Colonic mucosa (tissue), 4 donors: ENCODE data around the gene ARHGAP15. TPM values are rescaled to one million over a fixed set of nuclear protein-coding genes. Genes with fewer than 3 reads are reported as not detected.

ENCODE experiments used
- DNase-seq: peaks from one replicate; pipeline ENCODE4 v3.0.0-alpha.2; 2020
- H3K27ac ChIP-seq: fragments of 200-600 bp; one replicate; pipeline ENCODE4 v1.8.0; 2021
- H3K27me3 ChIP-seq: fragments of 200-600 bp; one replicate; pipeline ENCODE4 v1.8.0; 2021
- H3K36me3 ChIP-seq: fragments of 200-600 bp; one replicate; pipeline ENCODE4 v1.8.0; 2021
- H3K4me1 ChIP-seq: fragments of 200-600 bp; one replicate; pipeline ENCODE4 v1.8.0; 2021; ENCODE audit warnings: mild to moderate bottlenecking
- H3K4me3 ChIP-seq: fragments of 200-600 bp; one replicate; pipeline ENCODE4 v1.8.0; 2021
- H3K9ac ChIP-seq, 2 donors: one replicate each; pipeline ENCODE4 v1.7.0; 2013; ENCODE audit warnings: control low read depth in 2 of 2, low read depth in 2 of 2, low read length in 2 of 2
- H3K9me3 ChIP-seq: fragments of 200-600 bp; one replicate; pipeline ENCODE4 v1.8.0; 2021
- intact Hi-C: fragments of 100-400 bp; cut with DNase I; formaldehyde crosslinking; loops from one replicate; pipeline ENCODE4 v1.14.1; 2022
- total RNA-seq, 2 donors: library from RNA; stranded (reverse); fragmentation: NEBNext Ultra II Directional in 1 of 2; extraction: Animal tissue kit (Norgen Biotek cat#: 25700) in 1 of 2; gene quantifications; one replicate each; pipeline ENCODE4 v1.2.1, GENCODE V29; 2021
- TF ChIP-seq, protein P1 (sequence below): fragments of 200-600 bp; IDR thresholded peaks from one replicate; pipeline ENCODE4 v1.8.0; 2022; ENCODE audit warnings: antibody characterized with exemption, mild to moderate bottlenecking
- donor health status: healthy.
- donor health status: DM: no; HTN: no; CAD: no.
- donor health status: DM: no; HTN: no; CAD: no.

Gene ARHGAP15
- total RNA-seq, 2 donors from 2014 or later: 1.6 to 3.7 TPM

DNA sequence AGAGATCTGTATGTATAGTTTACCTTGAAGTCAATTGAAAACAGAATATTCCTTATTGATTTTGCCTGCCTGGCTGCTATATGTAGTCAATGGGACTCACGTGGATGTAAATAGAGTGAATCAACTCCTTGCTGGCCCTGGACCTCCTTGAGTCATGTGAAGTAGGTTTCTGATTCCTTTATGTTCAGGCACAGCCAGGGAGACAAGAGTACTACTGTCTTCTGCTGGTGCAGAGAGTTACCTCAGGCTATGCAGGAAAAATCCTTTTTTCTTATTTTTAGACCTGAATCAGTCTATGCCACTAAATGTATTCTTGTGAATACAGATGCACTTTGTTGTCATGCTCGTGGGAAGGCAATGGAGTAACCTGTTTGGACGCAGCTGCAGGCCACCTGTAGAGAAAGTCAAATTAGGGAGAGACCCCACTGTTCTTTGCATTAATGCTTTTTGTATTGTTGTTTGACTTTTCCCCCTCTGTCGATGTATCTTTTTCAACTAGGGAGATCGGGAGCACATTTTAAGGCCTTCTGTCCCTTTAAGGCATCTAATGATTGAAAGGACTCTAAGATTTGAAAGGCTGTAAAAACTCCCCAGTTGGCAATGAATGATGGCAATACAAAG lies 473.9 kb downstream of the ARHGAP15 start:
- Histone ChIP-seq H3K36me3 (no peaks in the 10 kb centered on the region), H3K4me1 (no peaks in the 10 kb centered on the region), H3K27me3 (no peaks in the 10 kb centered on the region), H3K27ac (no peak overlapping the region), H3K4me3 (no peak overlapping the region), H3K9me3 (no peaks in the 10 kb centered on the region), H3K9ac (no peak overlapping the region)
- no peak for DNase-seq
- TF ChIP-seq, protein P1, sequence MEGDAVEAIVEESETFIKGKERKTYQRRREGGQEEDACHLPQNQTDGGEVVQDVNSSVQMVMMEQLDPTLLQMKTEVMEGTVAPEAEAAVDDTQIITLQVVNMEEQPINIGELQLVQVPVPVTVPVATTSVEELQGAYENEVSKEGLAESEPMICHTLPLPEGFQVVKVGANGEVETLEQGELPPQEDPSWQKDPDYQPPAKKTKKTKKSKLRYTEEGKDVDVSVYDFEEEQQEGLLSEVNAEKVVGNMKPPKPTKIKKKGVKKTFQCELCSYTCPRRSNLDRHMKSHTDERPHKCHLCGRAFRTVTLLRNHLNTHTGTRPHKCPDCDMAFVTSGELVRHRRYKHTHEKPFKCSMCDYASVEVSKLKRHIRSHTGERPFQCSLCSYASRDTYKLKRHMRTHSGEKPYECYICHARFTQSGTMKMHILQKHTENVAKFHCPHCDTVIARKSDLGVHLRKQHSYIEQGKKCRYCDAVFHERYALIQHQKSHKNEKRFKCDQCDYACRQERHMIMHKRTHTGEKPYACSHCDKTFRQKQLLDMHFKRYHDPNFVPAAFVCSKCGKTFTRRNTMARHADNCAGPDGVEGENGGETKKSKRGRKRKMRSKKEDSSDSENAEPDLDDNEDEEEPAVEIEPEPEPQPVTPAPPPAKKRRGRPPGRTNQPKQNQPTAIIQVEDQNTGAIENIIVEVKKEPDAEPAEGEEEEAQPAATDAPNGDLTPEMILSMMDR: no peak
- intact Hi-C loops: no loop called here

DNA sequence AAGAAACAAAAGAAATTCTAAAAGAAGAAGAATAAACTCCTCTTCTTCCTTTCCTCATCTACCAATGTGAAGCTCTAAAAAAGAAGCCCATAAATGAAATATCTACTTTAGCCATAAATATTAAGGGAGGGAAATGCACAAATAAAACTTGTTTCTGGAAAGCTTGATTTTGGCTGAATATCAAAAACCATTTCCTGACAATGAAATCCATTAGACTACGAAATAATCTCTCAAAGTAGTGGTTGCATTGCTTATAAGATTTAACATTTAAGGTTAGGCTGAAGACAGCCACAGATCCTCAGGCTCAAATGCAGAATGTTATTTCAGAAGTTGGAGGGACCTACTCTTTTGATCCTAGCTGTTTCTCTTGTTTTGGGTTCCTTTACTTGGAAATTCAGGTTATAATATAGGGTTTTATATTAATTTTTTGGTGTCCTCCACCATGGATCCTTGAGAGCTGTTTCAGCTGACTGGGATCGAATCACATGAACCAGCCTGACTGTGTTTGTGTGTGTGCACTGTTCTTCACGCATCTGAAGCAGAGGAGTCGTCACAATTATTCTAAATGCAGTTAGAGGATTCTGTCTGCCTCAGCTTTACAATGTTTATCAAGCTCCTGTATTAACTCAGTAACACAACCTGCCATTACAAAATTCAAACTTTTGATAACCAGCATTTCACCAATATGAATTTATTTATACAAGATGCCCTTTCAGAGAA lies 474.8 kb downstream of the ARHGAP15 start:
- no peaks in the 10 kb centered on the region for H3K9me3 ChIP-seq
- H3K4me3 ChIP-seq: no peak overlapping the region
- H3K27ac ChIP-seq: no peak overlapping the region
- H3K27me3 ChIP-seq: no peaks in the 10 kb centered on the region
- intact Hi-C loops: no loop called here
- H3K4me1 ChIP-seq: no peaks in the 10 kb centered on the region
- TF ChIP-seq, protein P1: no peak
- H3K9ac ChIP-seq: no peak overlapping the region
- no peak for DNase-seq
- H3K36me3 ChIP-seq: no peaks in the 10 kb centered on the region

DNA sequence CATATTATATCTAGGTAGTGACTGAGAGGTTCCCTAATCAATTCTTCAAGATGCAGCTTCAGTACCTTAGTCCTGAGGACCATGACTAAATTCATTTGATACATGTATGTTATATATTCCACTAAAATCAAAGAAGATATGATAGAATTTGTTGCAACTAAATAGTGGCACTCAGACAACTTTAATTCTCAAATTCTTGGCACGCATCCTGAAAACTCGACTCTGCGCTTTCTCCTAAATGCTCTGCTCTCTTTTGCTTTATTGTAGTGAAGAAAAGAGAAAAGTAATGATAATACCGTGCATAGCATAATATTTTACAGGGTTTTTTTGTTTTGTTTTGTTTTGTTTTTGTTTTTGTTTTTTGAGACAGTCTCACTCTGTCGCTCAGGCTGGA lies 475.3 kb downstream of the ARHGAP15 start:
- no peaks in the 10 kb centered on the region for H3K27me3 ChIP-seq
- H3K27ac ChIP-seq: no peak overlapping the region
- TF ChIP-seq, protein P1: no peak
- intact Hi-C loops: no loop called here
- no peak overlapping the region for H3K4me3 ChIP-seq
- no peak for DNase-seq
- H3K36me3 ChIP-seq: no peaks in the 10 kb centered on the region
- no peak overlapping the region for H3K9ac ChIP-seq
- no peaks in the 10 kb centered on the region for H3K9me3 ChIP-seq
- H3K4me1 ChIP-seq: no peaks in the 10 kb centered on the region

DNA sequence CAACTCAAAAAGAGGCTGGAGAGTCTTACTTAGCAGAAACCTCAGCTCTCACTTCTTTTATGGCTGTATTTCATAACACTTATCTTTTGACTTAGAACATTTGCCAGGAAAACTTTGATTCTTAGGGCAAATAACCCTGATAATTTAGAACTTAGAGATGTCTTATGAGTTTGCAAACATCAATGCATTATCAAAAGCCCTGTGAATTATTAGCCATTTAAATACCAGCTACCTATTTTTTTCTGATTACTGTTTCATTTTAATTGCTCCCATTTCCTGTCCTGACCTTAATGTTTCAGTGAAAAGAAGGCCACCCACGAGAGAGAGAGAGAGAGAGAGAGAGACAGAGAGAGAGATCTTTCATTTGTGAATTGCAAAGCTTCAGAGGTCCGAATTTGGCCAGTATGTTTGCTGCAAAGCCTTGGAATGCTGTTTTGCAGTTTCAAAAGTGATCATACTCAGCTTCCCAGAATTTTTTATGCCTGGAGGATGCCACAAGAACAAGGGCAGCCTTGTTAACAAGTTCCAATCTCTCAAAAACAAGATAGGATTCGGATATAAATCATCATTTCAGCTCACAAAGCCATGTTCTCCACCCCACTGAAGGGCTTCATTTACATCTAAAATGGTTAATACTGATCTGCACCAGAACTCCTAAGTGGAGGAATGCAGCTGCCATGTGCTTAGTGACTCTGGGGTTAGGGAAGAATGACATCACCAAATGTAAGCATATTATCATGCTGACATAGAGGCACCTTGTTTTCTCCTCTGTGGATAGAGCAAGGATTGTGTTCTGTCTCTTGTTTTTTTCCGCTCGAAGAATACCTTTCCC lies 478.2 kb downstream of the ARHGAP15 start:
- H3K9me3 ChIP-seq: no peaks in the 10 kb centered on the region
- no peak overlapping the region for H3K9ac ChIP-seq
- no peaks in the 10 kb centered on the region for H3K27me3 ChIP-seq
- intact Hi-C loops: no loop called here
- no peak overlapping the region for H3K4me3 ChIP-seq
- no peak for DNase-seq
- no peak overlapping the region for H3K27ac ChIP-seq
- TF ChIP-seq, protein P1: no peak
- H3K36me3 ChIP-seq: no peaks in the 10 kb centered on the region
- no peaks in the 10 kb centered on the region for H3K4me1 ChIP-seq

DNA sequence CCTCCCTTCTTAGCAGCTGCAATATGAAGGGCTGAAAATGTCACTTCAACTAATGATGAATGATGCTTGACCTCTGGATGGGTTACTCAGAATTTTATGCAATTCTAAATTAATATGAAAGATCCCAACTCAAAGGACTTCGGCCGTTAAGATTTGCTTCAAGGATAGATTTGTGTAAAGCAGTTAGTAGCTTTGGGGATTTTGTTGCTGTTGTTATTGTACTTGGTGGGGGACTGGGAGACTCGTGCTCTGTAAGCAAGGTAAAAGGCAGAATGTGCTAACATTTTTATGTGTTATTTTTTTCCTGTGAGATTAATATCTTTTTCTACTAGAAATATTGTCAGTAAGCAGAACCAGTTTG lies 478.8 kb downstream of the ARHGAP15 start:
- no peak overlapping the region for H3K27ac ChIP-seq
- H3K36me3 ChIP-seq: no peaks in the 10 kb centered on the region
- H3K4me3 ChIP-seq: no peak overlapping the region
- no peaks in the 10 kb centered on the region for H3K27me3 ChIP-seq
- intact Hi-C loops: no loop called here
- DNase-seq: no peak
- no peaks in the 10 kb centered on the region for H3K4me1 ChIP-seq
- TF ChIP-seq, protein P1: no peak
- H3K9ac ChIP-seq: no peak overlapping the region
- H3K9me3 ChIP-seq: no peaks in the 10 kb centered on the region
